Hematopoietic multipotent progenitor cell treated with erythropoietin and hydrocortisone succinate and interleukin-3 and kit ligand, for 4 days (in vitro differentiated cells): ENCODE results near the gene M6PR.

Experiments used
- DNase-seq: peaks from one replicate; pipeline ENCODE4 v3.0.0-alpha.2; 2015

M6PR gene

GRCh38 chr12:8911606-8912268, 37.7 kb downstream of the M6PR start:
- DNase-seq: no peak

GRCh38 chr12:8909752-8910151, 39.7 kb downstream of the M6PR start:
- no peak for DNase-seq

- no peak for DNase-seq
Observed at GRCh38 chr12:8907513-8907912, 41.9 kb downstream of the M6PR start.

GRCh38 chr12:8906266-8907180, 42.9 kb downstream of the M6PR start:
- peak; percentile 34 for DNase-seq

GRCh38 chr12:8905546-8905945, 43.9 kb downstream of the M6PR start:
- DNase-seq: no peak

- DNase-seq: no peak
Observed at GRCh38 chr12:8904665-8905064, 44.8 kb downstream of the M6PR start.

GRCh38 chr12:8903646-8904045, 45.8 kb downstream of the M6PR start:
- no peak for DNase-seq

- peak; percentile 73 for DNase-seq
Observed at GRCh38 chr12:8902703-8903102, 46.7 kb downstream of the M6PR start.

- peak; percentile 64 for DNase-seq
Observed at GRCh38 chr12:8899830-8900229, 49.6 kb downstream of the M6PR start.

GRCh38 chr12:8897081-8897480, 52.4 kb downstream of the M6PR start:
- no peak for DNase-seq

- no peak for DNase-seq
Observed at GRCh38 chr12:8894986-8895385, 54.5 kb downstream of the M6PR start.

- no peak for DNase-seq
Observed at GRCh38 chr12:8894378-8894777, 55.1 kb downstream of the M6PR start.

- no peak for DNase-seq
Observed at GRCh38 chr12:8891976-8892375, 57.5 kb downstream of the M6PR start.
